Effector memory CD4-positive, alpha-beta T cell (primary cell): ENCODE measurements around the gene BAIAP3.

Experiments
- DNase-seq, 3 donors: peaks; one replicate each; pipeline ENCODE4 v3.0.0-alpha.2; 2020
- H3K27ac ChIP-seq: 2 replicates; pipeline ENCODE4 v1.7.0; 2013; ENCODE audit warnings: mild to moderate bottlenecking, low read length, moderate library complexity; ENCODE audit not compliant: insufficient read depth, poor library complexity, severe bottlenecking
- H3K27me3 ChIP-seq: replicated peaks from 2 replicates; pipeline ENCODE4 v1.7.0; 2013; ENCODE audit warnings: mild to moderate bottlenecking, low read length; ENCODE audit not compliant: insufficient read depth, control insufficient read depth, poor library complexity, severe bottlenecking
- H3K36me3 ChIP-seq: 2 replicates; pipeline ENCODE4 v1.7.0; 2013; ENCODE audit warnings: mild to moderate bottlenecking, low read length, moderate library complexity; ENCODE audit not compliant: control insufficient read depth, insufficient read depth
- H3K4me1 ChIP-seq: 2 replicates; pipeline ENCODE4 v1.7.0; 2013; ENCODE audit warnings: low read length, mild to moderate bottlenecking; ENCODE audit not compliant: control insufficient read depth, insufficient read depth, poor library complexity, severe bottlenecking
- H3K4me3 ChIP-seq: 2 replicates; pipeline ENCODE4 v1.7.0; 2013; ENCODE audit warnings: low read length, low read depth, mild to moderate bottlenecking; ENCODE audit not compliant: insufficient read depth, poor library complexity, severe bottlenecking
- H3K9me3 ChIP-seq: 2 replicates; pipeline ENCODE4 v1.7.0; 2013; ENCODE audit warnings: mild to moderate bottlenecking, low read length, moderate library complexity; ENCODE audit not compliant: control insufficient read depth

BAIAP3 gene

DNA sequence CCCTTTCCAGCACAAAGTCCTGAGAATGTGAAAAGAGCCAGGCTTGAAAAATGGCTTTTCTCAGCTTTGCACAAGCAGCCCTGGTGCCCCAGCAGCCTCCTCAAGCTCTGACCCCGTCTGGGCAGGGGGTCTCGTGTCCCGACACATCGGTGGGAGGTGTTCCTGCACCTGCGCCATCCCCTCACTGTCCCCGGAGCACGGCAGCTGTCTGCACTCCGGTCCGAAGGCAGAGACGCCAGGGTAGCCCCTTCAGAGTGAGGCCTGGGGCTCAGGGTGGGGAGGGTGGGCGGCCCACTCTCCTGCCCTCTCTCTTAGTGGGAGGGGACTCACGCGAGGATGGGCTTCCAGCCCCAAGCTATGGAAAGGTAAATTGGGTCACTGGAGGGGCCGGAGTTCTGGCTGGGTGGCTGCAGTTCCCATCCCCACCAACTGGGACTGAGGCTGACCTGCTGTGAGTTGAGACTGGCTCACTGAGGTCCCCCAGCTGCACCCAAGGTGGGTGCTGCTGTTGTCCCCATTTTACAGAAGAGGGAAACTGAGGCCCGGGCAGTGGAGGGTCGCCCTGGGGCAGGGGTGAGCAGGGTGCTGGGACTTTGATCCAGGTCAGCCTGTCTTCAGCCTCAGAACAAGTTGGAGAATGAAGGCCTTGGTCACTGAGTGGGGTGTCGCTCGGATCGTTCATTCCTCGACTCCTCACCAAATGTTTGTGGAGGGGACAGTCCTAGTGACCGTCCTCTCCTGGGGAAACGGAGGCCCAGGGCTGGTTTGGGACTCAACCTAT lies 2.3 kb upstream of the BAIAP3 start:
- H3K4me1 ChIP-seq, result peaks cover 35% of the 10 kb centered on the region
- peak overlapping the region; percentile 28 for H3K27ac ChIP-seq
- peak overlapping the region; percentile 48 for H3K4me3 ChIP-seq
- H3K27me3 ChIP-seq, result peaks cover 23% of the 10 kb centered on the region
- no peak for DNase-seq
- H3K36me3 ChIP-seq, result no peaks in the 10 kb centered on the region
- H3K9me3 ChIP-seq, result no peaks in the 10 kb centered on the region

DNA sequence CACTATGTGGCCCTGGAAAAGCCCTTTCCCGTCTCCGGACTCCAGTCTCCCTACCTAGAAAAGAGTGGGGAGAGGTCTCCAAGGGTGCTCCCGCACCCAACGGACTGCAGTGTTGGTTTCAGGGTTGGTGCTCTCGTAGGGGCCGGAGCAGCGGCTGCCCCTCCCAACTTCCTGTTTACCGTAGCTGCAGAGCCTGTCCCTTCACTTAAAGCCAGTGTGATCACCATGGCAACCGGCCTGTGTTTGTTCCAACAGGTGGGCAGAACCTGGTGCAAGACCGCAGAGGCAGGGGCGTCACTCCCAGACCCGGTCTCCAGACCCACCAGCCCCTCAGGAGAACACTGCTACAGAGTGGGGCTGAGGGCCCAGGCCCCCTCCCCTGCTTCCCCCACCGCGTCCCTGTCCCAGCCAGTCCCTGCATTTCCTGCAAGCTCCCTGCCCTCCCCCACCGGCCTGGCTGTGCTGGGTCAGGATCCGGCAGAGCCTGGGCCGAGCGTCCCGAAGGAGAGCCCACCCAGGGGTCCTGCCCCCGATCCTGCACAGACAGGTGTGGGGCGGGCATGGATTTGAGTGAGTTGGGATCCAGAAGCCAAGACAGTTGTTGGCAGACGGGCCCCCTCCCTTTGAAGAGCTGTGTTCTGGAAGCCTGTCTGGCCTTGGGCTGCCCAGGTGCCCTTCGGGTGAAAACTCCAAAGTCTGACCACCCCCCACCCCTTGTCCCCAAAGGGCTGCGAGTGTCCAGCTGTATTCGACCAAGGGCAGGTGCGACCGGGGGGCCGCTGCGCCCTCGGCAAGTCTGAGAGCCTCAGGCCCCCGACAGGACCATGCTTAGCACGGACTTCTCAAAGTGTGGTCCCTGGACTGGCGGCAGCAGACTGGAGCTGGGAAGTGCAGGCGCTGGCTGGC lies 1.5 kb upstream of the BAIAP3 start:
- Histone ChIP-seq H3K4me1 (peaks cover 35% of the 10 kb centered on the region), H3K27me3 (peaks cover 23% of the 10 kb centered on the region), H3K36me3 (no peaks in the 10 kb centered on the region), H3K27ac (peak overlapping the region; percentile 28), H3K4me3 (peak overlapping the region; percentile 48), H3K9me3 (no peaks in the 10 kb centered on the region)
- peak; percentile 26 to 41 (median 26) for DNase-seq

DNA sequence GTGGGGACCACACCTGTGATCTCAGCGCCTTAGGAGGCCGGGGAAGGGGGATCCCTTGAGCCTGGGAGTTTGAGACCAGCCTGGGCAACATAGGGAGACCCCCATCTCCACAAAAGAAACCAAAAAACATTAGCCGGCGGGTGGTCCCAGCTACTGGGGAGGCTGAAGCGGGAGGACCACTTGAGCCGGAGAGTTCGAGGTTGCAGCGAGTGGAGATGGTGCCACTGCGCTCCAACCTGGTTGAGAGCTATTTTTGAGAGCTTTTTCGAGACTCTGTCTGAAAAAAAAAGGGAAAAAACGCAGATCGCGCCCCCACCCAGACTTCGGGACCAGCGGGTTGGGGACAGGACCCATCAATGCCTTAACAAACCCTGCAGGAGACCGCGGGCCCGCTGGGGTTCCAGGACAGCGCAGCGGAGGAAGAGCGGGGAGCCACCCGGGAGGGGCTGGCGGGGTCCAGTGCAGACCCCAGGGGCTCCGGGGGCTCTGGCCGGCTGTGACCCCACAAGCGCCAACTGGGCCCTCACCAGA lies 762 bp upstream of the BAIAP3 start:
- Histone ChIP-seq H3K27ac (no peak overlapping the region), H3K27me3 (peaks cover 23% of the 10 kb centered on the region), H3K4me1 (peaks cover 35% of the 10 kb centered on the region), H3K36me3 (no peaks in the 10 kb centered on the region), H3K4me3 (peak overlapping the region; percentile 48), H3K9me3 (no peaks in the 10 kb centered on the region)
- no peak for DNase-seq

DNA sequence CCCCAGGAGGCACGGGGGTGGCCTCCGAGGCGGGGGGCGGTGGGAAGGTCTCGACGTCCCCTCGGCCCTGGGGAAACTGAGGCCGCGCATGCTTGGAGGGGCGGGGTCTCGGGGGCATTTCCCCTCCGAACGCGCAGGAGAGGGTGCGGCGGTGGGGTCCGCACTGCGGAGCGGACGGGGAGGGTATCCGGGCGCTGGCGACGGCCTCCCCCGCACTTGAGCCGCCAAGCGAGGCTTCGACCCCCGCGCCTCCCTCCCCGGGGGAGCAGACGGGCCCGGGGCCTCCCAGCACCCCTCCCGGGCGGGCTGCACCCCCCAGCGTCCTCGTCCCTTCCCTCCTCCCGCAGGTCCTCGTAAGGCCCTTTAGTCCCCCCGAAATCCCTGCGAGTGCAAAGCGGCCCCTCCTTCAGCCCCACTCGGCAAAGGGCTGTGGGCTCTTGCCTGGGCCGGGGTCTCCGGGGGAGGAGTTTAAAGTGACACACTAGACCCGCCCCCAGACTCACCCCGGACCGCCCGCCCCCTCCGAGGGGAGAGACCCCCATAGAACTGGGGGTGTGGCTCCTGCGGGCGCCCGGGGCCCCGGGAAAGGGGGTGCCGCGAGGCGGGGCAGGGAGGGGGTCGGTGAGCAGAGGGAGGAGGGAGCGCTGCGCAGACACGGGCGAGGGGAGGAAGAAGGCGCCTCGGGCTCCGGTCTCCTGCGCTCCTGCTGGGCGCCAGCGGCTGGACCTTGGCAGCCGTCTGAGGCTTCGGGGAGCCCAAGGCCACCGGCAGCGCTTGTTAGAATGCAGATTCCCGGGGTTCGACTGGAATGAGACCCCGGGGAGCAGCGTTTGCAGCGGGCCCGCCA lies 632 bp downstream of the BAIAP3 start:
- peaks cover 35% of the 10 kb centered on the region for H3K4me1 ChIP-seq
- peaks cover 23% of the 10 kb centered on the region for H3K27me3 ChIP-seq
- no peaks in the 10 kb centered on the region for H3K9me3 ChIP-seq
- H3K27ac ChIP-seq, result no peak overlapping the region
- DNase-seq, result no peak
- H3K36me3 ChIP-seq, result no peaks in the 10 kb centered on the region
- peak overlapping the region; percentile 45 for H3K4me3 ChIP-seq

DNA sequence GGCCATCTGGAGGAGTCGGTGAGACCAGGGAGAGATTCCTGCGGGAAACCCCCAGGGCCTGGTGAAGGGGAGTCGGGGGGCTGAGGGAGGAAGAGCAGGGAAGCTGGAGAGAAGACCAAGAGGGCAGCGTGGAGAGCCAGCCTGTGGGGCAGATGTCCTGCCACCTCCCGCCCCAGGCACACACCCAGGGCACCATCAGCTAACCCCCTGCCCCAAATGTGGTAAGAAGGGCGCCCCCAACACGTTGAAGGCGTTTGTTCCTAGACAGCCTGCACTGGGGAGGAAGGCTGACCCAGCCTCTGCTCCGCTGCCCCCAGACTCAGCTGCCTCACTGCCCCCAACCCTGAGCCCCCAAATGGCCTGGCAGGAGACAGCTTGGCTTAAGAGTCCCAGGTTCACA lies 1.3 kb downstream of the BAIAP3 start:
- Histone ChIP-seq H3K4me1 (peaks cover 35% of the 10 kb centered on the region), H3K27ac (no peak overlapping the region), H3K4me3 (peak overlapping the region; percentile 45), H3K36me3 (no peaks in the 10 kb centered on the region), H3K27me3 (peaks cover 23% of the 10 kb centered on the region), H3K9me3 (no peaks in the 10 kb centered on the region)
- no peak for DNase-seq

DNA sequence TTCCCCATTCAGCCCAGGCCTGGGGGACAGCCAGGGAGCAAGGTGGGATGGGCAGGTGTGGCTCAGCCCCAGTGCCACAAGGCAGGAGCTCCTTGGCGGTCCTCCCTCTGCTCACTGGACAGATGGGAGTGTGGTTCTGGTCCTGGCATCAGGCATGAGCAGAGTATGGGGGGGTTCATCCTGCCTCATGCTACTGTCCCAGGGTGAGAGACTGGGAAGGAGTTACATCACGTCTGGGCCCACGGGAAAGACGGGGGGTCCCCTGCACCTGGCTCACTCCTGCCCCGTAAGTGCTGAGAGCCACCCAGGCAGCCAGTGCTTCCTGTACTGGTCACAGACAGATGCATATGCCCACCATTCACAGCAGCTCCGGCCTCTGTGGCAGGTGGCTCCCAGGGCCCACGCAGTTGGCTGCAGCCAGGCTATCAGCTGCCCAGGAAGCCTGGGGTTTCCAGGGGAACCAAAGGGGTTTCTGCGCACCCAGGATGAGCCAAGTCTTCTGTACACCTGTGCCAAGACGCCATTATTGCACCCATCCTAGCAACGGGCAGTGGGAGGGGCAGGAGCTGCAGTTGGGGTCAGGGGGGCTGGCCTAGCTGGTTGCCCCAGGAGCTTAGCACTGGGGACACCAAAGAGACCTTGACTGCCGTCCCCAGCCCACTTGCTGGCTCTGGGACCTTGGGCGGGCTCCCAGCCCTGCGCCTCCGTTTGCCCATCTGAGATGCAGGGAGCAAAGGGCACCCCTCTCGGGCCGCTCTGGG lies 1.9 kb downstream of the BAIAP3 start:
- DNase-seq, result no peak
- no peaks in the 10 kb centered on the region for H3K36me3 ChIP-seq
- H3K9me3 ChIP-seq, result no peaks in the 10 kb centered on the region
- no peak overlapping the region for H3K4me3 ChIP-seq
- peaks cover 35% of the 10 kb centered on the region for H3K4me1 ChIP-seq
- H3K27ac ChIP-seq, result no peak overlapping the region
- peaks cover 23% of the 10 kb centered on the region for H3K27me3 ChIP-seq

DNA sequence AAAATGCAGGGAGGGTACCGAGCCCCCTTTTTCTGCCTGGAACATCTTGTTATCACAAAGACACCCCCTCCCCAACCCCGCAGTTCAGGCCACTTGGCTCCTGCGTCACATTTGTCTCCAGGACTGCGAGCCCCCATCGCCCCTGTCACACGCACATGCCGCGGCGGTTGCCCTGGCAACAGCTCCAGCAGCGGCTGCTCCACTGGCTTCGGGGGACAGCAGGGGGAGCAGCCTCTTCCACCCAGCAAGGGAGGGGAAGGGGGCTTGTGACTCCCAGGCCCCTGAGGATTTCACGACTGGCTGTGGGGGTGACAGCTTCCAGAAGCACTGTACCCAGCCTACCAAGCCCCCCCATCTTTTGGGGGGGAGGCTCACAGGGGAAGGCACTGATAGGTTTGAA lies 2.6 kb downstream of the BAIAP3 start:
- Histone ChIP-seq H3K4me3 (no peak overlapping the region), H3K27me3 (peaks cover 23% of the 10 kb centered on the region), H3K9me3 (no peaks in the 10 kb centered on the region), H3K36me3 (no peaks in the 10 kb centered on the region), H3K27ac (no peak overlapping the region), H3K4me1 (peaks cover 35% of the 10 kb centered on the region)
- DNase-seq, result no peak

DNA sequence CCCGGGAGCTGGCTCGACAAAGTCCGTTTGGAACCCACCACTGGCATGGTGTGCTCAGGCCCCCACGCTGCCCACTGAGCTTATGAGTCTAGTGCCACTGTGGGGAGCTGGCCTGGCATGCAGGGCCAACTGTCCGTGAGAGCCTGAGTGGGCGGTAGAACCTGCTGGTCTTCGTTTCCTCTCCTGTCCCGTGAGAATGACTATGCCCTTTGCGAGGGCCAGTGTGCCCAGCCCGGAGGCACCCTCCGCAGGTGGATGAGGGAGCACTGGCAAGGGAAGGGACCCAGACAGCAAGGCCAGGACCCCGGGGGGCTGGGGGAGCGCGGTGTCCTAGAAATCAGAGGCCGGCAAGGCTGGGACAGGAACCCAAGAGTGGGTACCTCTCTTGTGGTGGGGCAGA lies 3.2 kb downstream of the BAIAP3 start:
- Histone ChIP-seq H3K4me1 (peaks cover 30% of the 10 kb centered on the region), H3K27me3 (peaks cover 23% of the 10 kb centered on the region), H3K4me3 (no peak overlapping the region), H3K27ac (no peak overlapping the region), H3K9me3 (no peaks in the 10 kb centered on the region), H3K36me3 (no peaks in the 10 kb centered on the region)
- no peak for DNase-seq

DNA sequence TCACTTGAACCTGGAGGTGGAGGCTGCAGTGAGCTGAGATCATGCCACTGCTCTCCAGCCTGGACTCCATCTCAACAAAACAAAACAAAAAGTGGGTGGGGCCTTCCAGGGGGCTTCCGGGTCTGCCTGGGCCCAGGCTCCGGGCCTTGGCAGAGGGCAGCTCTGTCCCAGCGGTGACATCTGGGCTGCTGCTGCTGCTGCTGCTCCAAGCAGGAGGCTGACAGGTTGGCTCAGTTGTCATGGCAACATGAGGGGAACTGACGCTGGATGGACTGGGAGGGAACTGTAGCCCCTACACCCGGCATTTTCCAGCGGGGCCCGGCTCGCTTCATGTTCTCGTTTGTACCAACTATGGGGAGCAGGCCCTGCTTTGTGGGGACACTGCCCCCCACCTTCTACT lies 4.0 kb downstream of the BAIAP3 start:
- Histone ChIP-seq H3K4me3 (no peak overlapping the region), H3K4me1 (peaks cover 30% of the 10 kb centered on the region), H3K27ac (no peak overlapping the region), H3K27me3 (peaks cover 21% of the 10 kb centered on the region), H3K9me3 (no peaks in the 10 kb centered on the region), H3K36me3 (no peaks in the 10 kb centered on the region)
- no peak for DNase-seq
